ENCODE results near the gene POLR2J2.
"Not testable (repeated sequence)": the region's sequence is repeated elsewhere in the genome, so short reads cannot be mapped to it uniquely, and the experiment has no call there.

GRCh38 chr7:102714774-102715522 lies 43.5 kb upstream of the POLR2J2 start:
- TF ChIP-seq CTCF, POLR2AphosphoS5, EP300 (IDR thresholded peaks at IDR 0.05): not testable (repeated sequence)

Data from gastroesophageal sphincter (tissue), 3 donors.